ENCODE measurements around the gene EVA1A.

DNA sequence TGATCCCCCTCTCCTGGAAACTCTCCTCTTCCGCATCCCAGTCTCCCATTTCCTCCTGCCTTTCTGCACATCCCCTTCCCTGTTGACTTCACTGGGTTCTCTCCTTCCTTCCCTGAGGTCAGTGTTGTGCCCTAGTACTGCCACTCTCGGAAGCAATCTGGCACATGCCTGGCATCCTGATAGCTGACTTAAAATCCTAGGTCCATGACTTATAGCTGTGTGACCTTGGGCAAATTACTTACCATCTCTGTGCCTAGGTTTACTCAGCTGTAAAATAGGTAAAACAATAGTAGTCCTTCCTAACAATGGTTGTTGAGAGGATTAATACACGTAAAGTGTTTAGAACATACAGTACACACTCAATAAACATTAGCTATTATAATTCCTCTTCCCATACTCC is 9.3 kb downstream of the EVA1A start:
- TF ChIP-seq PPARA (CRISPR knock-in tag; IDR thresholded peaks at IDR 0.05; ENCODE audit: borderline replicate concordance) (no peak), ESRRG (CRISPR knock-in tag; IDR thresholded peaks at IDR 0.05) (no peak), ARNTL (CRISPR knock-in tag; IDR thresholded peaks at IDR 0.05; ENCODE audit: borderline replicate concordance, low read depth) (no peak), ZFP30 (CRISPR knock-in tag; IDR thresholded peaks at IDR 0.05) (no peak), BACH2 (CRISPR knock-in tag; IDR thresholded peaks at IDR 0.05; ENCODE audit: borderline replicate concordance) (no peak), ZFP3 (CRISPR knock-in tag; IDR thresholded peaks at IDR 0.05) (no peak), RARB (CRISPR knock-in tag; IDR thresholded peaks at IDR 0.05) (no peak)
- TF ChIP-seq, protein P1, sequence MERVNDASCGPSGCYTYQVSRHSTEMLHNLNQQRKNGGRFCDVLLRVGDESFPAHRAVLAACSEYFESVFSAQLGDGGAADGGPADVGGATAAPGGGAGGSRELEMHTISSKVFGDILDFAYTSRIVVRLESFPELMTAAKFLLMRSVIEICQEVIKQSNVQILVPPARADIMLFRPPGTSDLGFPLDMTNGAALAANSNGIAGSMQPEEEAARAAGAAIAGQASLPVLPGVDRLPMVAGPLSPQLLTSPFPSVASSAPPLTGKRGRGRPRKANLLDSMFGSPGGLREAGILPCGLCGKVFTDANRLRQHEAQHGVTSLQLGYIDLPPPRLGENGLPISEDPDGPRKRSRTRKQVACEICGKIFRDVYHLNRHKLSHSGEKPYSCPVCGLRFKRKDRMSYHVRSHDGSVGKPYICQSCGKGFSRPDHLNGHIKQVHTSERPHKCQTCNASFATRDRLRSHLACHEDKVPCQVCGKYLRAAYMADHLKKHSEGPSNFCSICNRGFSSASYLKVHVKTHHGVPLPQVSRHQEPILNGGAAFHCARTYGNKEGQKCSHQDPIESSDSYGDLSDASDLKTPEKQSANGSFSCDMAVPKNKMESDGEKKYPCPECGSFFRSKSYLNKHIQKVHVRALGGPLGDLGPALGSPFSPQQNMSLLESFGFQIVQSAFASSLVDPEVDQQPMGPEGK (CRISPR knock-in tag; IDR thresholded peaks at IDR 0.05; ENCODE audit: borderline replicate concordance) = no peak
- TF ChIP-seq, protein P2, sequence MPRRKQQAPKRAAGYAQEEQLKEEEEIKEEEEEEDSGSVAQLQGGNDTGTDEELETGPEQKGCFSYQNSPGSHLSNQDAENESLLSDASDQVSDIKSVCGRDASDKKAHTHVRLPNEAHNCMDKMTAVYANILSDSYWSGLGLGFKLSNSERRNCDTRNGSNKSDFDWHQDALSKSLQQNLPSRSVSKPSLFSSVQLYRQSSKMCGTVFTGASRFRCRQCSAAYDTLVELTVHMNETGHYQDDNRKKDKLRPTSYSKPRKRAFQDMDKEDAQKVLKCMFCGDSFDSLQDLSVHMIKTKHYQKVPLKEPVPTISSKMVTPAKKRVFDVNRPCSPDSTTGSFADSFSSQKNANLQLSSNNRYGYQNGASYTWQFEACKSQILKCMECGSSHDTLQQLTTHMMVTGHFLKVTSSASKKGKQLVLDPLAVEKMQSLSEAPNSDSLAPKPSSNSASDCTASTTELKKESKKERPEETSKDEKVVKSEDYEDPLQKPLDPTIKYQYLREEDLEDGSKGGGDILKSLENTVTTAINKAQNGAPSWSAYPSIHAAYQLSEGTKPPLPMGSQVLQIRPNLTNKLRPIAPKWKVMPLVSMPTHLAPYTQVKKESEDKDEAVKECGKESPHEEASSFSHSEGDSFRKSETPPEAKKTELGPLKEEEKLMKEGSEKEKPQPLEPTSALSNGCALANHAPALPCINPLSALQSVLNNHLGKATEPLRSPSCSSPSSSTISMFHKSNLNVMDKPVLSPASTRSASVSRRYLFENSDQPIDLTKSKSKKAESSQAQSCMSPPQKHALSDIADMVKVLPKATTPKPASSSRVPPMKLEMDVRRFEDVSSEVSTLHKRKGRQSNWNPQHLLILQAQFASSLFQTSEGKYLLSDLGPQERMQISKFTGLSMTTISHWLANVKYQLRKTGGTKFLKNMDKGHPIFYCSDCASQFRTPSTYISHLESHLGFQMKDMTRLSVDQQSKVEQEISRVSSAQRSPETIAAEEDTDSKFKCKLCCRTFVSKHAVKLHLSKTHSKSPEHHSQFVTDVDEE (CRISPR knock-in tag; IDR thresholded peaks at IDR 0.05) = no peak
- TF ChIP-seq, protein P3, sequence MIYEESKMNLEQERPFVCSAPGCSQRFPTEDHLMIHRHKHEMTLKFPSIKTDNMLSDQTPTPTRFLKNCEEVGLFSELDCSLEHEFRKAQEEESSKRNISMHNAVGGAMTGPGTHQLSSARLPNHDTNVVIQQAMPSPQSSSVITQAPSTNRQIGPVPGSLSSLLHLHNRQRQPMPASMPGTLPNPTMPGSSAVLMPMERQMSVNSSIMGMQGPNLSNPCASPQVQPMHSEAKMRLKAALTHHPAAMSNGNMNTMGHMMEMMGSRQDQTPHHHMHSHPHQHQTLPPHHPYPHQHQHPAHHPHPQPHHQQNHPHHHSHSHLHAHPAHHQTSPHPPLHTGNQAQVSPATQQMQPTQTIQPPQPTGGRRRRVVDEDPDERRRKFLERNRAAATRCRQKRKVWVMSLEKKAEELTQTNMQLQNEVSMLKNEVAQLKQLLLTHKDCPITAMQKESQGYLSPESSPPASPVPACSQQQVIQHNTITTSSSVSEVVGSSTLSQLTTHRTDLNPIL (CRISPR knock-in tag; IDR thresholded peaks at IDR 0.05; ENCODE audit: low read depth) = no peak

All from SK-N-SH treated with all-trans-retinoic acid at 6 μM for 48 hours (cell line).